H1 (cell line): Measurements from ENCODE around the gene KRT78. TPM values are rescaled to one million over a fixed set of nuclear protein-coding genes. Genes with fewer than 3 reads are reported as not detected.

ENCODE experiments used
- BRCA1 ChIP-seq: IDR thresholded peaks from 2 replicates; pipeline ENCODE4 v1.6.1; 2012; ENCODE audit warnings: low read depth, low read length, improper control_type of control experiment
- CTBP2 ChIP-seq: IDR thresholded peaks from 2 replicates; pipeline ENCODE4 v1.7.0; 2011; ENCODE audit warnings: borderline replicate concordance, mild to moderate bottlenecking, moderate library complexity, mixed read lengths, low read length; ENCODE audit not compliant: insufficient read depth, insufficient read length
- E2F6 ChIP-seq: IDR thresholded peaks from 2 replicates; pipeline ENCODE4 v1.6.1; 2012; ENCODE audit warnings: inconsistent platforms
- FOSL1 ChIP-seq: IDR thresholded peaks from 2 replicates; pipeline ENCODE4 v1.6.1; 2011; ENCODE audit warnings: mild to moderate bottlenecking, low read depth, low read length, moderate library complexity; ENCODE audit not compliant: insufficient read depth
- TBP ChIP-seq: IDR thresholded peaks from 2 replicates; pipeline ENCODE4 v1.6.1; 2011; ENCODE audit warnings: low read depth, low read length, improper control_type of control experiment
- polyA plus RNA-seq, 7 experiments: library from polyadenylated mRNA; depleted of rRNA in 3 of 7; stranded (reverse) in 5 of 7; unstranded in 2 of 7; fragments of >200 nt in 5 of 7; fragments of 200-250 nt in 2 of 7; gene quantifications; 1 replicate in 5 of 7; 2 replicates in 1 of 7; 4 replicates in 1 of 7; pipeline versions ENCODE4 v1.2.1 to v1.2.3, GENCODE V29; 2011 to 2013; ENCODE audit warnings: missing spikeins in 2 of 7, mixed read lengths in 2 of 7
- total RNA-seq: library from RNA; stranded (reverse); fragmentation: NEBNext Ultra II Directional; extraction: Animal tissue kit (Norgen Biotek cat#: 25700); gene quantifications from 2 replicates; pipeline ENCODE4 v1.2.1, GENCODE V29; 2021
- TF ChIP-seq, protein P1 (sequence below): fragments of 300-600 bp; sonication (generic); IDR thresholded peaks from 2 replicates; pipeline ENCODE4 v1.7.1; 2012; ENCODE audit warnings: low read length, moderate library complexity, mild to moderate bottlenecking, inconsistent platforms; ENCODE audit not compliant: insufficient replicate concordance

The KRT78 gene
- total and polyA plus RNA-seq, 2 of the 8 experiments (the other 6 are each of a cell fraction or from before 2014, with no cell fraction given), result not detected

DNA sequence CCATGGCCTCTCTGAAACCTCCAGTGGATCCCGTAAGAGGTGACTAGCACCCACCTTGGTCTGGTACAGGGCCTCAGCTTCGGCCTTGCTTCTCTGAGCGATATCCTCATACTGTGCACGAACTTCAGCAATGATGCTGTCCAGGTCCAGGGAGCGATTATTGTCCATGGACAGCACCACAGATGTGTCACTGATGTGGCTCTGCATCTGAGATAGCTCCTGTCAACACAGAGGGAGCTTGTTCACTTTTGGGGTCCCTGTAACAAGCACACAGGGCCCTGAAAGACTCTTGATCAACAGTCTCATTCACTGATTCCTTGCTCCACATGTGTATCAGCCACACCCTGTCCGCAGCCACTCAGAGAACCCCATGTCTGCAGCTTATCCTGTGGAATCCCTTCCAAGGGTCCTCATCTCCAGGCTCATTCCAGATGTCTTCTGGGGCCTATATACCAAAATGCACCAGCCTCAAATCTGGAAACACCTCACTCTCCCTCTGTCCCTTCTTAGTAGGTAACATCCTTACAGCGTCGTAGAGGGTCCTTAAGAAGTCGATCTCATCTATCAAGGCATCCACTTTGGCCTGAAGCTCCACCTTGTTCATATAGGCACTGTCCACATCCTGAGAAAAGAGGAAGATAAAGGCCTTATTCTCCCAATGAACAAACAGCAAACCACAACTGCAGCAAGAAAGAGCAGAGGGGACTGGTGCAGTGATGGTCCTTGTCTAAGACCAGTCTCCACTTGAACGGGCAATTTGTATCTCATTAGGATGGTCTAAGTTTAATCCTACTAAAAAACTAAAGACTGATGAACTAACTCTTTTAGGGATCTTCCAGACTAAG lies 56.4 kb downstream of the KRT78 start (continued):
- TF ChIP-seq E2F6, result no peak
- no peak for TF ChIP-seq BRCA1
- TF ChIP-seq, protein P1, sequence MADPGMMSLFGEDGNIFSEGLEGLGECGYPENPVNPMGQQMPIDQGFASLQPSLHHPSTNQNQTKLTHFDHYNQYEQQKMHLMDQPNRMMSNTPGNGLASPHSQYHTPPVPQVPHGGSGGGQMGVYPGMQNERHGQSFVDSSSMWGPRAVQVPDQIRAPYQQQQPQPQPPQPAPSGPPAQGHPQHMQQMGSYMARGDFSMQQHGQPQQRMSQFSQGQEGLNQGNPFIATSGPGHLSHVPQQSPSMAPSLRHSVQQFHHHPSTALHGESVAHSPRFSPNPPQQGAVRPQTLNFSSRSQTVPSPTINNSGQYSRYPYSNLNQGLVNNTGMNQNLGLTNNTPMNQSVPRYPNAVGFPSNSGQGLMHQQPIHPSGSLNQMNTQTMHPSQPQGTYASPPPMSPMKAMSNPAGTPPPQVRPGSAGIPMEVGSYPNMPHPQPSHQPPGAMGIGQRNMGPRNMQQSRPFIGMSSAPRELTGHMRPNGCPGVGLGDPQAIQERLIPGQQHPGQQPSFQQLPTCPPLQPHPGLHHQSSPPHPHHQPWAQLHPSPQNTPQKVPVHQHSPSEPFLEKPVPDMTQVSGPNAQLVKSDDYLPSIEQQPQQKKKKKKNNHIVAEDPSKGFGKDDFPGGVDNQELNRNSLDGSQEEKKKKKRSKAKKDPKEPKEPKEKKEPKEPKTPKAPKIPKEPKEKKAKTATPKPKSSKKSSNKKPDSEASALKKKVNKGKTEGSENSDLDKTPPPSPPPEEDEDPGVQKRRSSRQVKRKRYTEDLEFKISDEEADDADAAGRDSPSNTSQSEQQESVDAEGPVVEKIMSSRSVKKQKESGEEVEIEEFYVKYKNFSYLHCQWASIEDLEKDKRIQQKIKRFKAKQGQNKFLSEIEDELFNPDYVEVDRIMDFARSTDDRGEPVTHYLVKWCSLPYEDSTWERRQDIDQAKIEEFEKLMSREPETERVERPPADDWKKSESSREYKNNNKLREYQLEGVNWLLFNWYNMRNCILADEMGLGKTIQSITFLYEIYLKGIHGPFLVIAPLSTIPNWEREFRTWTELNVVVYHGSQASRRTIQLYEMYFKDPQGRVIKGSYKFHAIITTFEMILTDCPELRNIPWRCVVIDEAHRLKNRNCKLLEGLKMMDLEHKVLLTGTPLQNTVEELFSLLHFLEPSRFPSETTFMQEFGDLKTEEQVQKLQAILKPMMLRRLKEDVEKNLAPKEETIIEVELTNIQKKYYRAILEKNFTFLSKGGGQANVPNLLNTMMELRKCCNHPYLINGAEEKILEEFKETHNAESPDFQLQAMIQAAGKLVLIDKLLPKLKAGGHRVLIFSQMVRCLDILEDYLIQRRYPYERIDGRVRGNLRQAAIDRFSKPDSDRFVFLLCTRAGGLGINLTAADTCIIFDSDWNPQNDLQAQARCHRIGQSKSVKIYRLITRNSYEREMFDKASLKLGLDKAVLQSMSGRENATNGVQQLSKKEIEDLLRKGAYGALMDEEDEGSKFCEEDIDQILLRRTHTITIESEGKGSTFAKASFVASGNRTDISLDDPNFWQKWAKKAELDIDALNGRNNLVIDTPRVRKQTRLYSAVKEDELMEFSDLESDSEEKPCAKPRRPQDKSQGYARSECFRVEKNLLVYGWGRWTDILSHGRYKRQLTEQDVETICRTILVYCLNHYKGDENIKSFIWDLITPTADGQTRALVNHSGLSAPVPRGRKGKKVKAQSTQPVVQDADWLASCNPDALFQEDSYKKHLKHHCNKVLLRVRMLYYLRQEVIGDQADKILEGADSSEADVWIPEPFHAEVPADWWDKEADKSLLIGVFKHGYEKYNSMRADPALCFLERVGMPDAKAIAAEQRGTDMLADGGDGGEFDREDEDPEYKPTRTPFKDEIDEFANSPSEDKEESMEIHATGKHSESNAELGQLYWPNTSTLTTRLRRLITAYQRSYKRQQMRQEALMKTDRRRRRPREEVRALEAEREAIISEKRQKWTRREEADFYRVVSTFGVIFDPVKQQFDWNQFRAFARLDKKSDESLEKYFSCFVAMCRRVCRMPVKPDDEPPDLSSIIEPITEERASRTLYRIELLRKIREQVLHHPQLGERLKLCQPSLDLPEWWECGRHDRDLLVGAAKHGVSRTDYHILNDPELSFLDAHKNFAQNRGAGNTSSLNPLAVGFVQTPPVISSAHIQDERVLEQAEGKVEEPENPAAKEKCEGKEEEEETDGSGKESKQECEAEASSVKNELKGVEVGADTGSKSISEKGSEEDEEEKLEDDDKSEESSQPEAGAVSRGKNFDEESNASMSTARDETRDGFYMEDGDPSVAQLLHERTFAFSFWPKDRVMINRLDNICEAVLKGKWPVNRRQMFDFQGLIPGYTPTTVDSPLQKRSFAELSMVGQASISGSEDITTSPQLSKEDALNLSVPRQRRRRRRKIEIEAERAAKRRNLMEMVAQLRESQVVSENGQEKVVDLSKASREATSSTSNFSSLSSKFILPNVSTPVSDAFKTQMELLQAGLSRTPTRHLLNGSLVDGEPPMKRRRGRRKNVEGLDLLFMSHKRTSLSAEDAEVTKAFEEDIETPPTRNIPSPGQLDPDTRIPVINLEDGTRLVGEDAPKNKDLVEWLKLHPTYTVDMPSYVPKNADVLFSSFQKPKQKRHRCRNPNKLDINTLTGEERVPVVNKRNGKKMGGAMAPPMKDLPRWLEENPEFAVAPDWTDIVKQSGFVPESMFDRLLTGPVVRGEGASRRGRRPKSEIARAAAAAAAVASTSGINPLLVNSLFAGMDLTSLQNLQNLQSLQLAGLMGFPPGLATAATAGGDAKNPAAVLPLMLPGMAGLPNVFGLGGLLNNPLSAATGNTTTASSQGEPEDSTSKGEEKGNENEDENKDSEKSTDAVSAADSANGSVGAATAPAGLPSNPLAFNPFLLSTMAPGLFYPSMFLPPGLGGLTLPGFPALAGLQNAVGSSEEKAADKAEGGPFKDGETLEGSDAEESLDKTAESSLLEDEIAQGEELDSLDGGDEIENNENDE, result no peak
- no peak for TF ChIP-seq FOSL1
- TF ChIP-seq CTBP2, result no peak
- no peak for TF ChIP-seq TBP
